ENCODE measurements around the gene AFMID. TPM values are rescaled to one million over a fixed set of nuclear protein-coding genes. Genes with fewer than 3 reads are reported as not detected.

AFMID gene
- total and polyA plus RNA-seq, 2 of the 13 experiments (the other 11 are each of a cell fraction or from before 2014, with no cell fraction given): 249 to 270 TPM

DNA sequence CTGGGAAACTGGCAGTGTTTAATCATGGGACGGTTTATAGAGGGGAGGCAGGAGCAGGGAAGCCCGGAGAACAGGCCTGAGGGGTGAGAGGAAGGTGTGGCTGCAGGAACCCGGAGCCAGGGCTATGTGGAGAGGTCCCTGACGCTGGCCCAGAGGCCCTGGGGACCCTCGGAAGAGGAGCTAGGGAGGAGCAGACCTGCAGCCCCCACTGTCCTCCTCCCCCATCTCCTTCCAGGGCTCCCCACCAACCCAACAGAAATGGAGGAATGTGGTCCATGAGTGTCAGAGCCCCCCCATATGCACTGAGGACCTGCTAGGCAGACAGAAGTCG lies 64.6 kb downstream of the AFMID start:
- no peak for FAIRE-seq
- no peaks in the 10 kb centered on the region for H3K36me3 ChIP-seq (replicated peaks in 1 of 2; ENCODE audit: control insufficient read depth in 1 of 2, insufficient read depth in 2 of 2, low read length in 2 of 2)
- H4K20me1 ChIP-seq (ENCODE audit: insufficient read depth, low read length): no peaks in the 10 kb centered on the region
- H3K27me3 ChIP-seq (ENCODE audit: control insufficient read depth in 1 of 2, insufficient read depth in 2 of 2, low read length in 2 of 2): peaks cover 2 to 23% of the 10 kb centered on the region in 2 experiments; a peak in 4 of 5 replicates
- no peak for DNase-seq (ENCODE audit: low spot score)
- H2AFZ ChIP-seq (ENCODE audit: low read length): no peak overlapping the region
- no peak overlapping the region for H3K9ac ChIP-seq (ENCODE audit: insufficient read depth, low read depth, low read length)
- CTCF ChIA-PET (ENCODE audit: low intra/inter-chr PET ratio, low total read pairs): interaction anchor here (0.9 to 1.9 kb wide), 4 partner anchors 16 to 171 kb away, joined by 3 to 7 read pairs (median 3); partner anchors contain the start of gene BIRC5
- H3K4me3 ChIP-seq (replicated peaks in 1 of 3; ENCODE audit: insufficient read depth in 1 of 3, low read depth in 2 of 3, low read length in 3 of 3): no peak overlapping the region
- H3K9me3 ChIP-seq (ENCODE audit: low read length): no peaks in the 10 kb centered on the region
- intact Hi-C loops (cut with micrococcal nuclease; ENCODE audit: unreplicated experiment) (loop anchor here (1.0 to 10.0 kb wide), 4 partner anchors 63 to 171 kb away; no protein-coding TSS in a partner anchor), in situ Hi-C loops (cut with HindIII; ENCODE audit: extremely low pct_ligation_motif_present, low pct_unique_long_range_greater_than_20kb) (no loop called here)
- peaks cover 73% of the 10 kb centered on the region for H3K4me1 ChIP-seq (ENCODE audit: insufficient read depth, low read length)
- no peak for TF ChIP-seq CHD4 (IDR thresholded peaks at IDR 0.05; ENCODE audit: borderline replicate concordance, low read length)
- TF ChIP-seq CAMTA2 (CRISPR knock-in tag; IDR thresholded peaks at IDR 0.05; ENCODE audit: borderline replicate concordance): no peak
- TF ChIP-seq ZNF776 (CRISPR knock-in tag; IDR thresholded peaks at IDR 0.05): no peak
- TF ChIP-seq, protein P1, sequence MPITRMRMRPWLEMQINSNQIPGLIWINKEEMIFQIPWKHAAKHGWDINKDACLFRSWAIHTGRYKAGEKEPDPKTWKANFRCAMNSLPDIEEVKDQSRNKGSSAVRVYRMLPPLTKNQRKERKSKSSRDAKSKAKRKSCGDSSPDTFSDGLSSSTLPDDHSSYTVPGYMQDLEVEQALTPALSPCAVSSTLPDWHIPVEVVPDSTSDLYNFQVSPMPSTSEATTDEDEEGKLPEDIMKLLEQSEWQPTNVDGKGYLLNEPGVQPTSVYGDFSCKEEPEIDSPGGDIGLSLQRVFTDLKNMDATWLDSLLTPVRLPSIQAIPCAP (CRISPR knock-in tag; IDR thresholded peaks at IDR 0.05; ENCODE audit: low read depth): no peak
- no peak for TF ChIP-seq ZNF143 (CRISPR knock-in tag; IDR thresholded peaks at IDR 0.05)
- no peak for TF ChIP-seq TBP (CRISPR knock-in tag; IDR thresholded peaks at IDR 0.05)
- TF ChIP-seq CREBL2 (CRISPR knock-in tag; IDR thresholded peaks at IDR 0.05; ENCODE audit: borderline replicate concordance): no peak
- no peak for TF ChIP-seq REXO4 (CRISPR knock-in tag; IDR thresholded peaks at IDR 0.05; ENCODE audit: borderline replicate concordance)
- TF ChIP-seq ZNF280D (CRISPR knock-in tag; IDR thresholded peaks at IDR 0.05): no peak
- TF ChIP-seq JUNB (CRISPR knock-in tag; IDR thresholded peaks at IDR 0.05; ENCODE audit: borderline replicate concordance): no peak
- no peak for TF ChIP-seq ZNF232 (CRISPR knock-in tag; IDR thresholded peaks at IDR 0.05; ENCODE audit: borderline replicate concordance)
- TF ChIP-seq DNMT3B (CRISPR knock-in tag; conservative IDR thresholded peaks at IDR 0.05): no peak
- TF ChIP-seq ZNF496 (CRISPR knock-in tag; IDR thresholded peaks at IDR 0.05; ENCODE audit: insufficient replicate concordance): no peak
- no peak for TF ChIP-seq HIVEP1 (CRISPR knock-in tag; IDR thresholded peaks at IDR 0.05)
- no peak for TF ChIP-seq MLX (CRISPR knock-in tag; IDR thresholded peaks at IDR 0.05)
- TF ChIP-seq KAT7 (CRISPR knock-in tag; IDR thresholded peaks at IDR 0.05; ENCODE audit: borderline replicate concordance): no peak
- TF ChIP-seq ZNF224 (CRISPR knock-in tag; IDR thresholded peaks at IDR 0.05): no peak
- no TSS peak for BruUV-seq (replicated peaks)
- H3K27ac ChIP-seq (ENCODE audit: extremely low read length, insufficient read depth, low read length): no peak overlapping the region
- POLR2A ChIA-PET: interaction anchor here (0.6 to 2.7 kb wide), 6 partner anchors 8 to 170 kb away, joined by 3 to 16 read pairs (median 4); partner anchors contain the start of gene C17orf99
- no peaks in the 10 kb centered on the region for H3K79me2 ChIP-seq (ENCODE audit: insufficient read depth, low read length)
- H3K4me2 ChIP-seq (ENCODE audit: low read depth, low read length): no peak overlapping the region
- ATAC-seq: no peak
- 40% methylated on average over 5 of the region's 6 CpGs for WGBS (ENCODE audit: low lambda C conversion rate)

Data from HepG2 (cell line).